ENCODE measurements around the gene SUMO3. TPM values are rescaled to one million over a fixed set of nuclear protein-coding genes. Genes with fewer than 3 reads are reported as not detected.

SUMO3 gene
- total and polyA plus RNA-seq, 5 donors = 53.3 to 87.8 (median 82.2) TPM

DNA sequence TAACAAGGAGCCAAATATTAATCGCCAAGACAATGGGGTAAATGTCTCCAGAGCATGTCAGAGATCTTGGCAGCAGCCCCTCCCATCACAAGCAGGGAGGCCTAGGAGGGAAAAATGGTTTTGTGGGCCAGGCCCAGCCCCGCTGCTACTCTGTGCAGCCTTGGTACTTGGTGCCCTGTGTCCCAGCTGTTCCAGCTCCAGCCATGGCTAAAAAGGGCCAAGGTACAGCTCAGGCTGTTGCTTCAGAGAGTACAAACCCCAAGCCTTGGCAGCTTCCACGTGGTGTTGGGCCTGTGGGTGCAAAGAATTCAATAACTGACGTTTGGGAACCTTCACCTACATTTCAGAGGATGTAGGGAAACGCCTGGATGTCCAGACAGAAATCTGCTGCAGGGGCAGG lies 26.6 kb downstream of the SUMO3 start:
- no peak overlapping the region for H3K27ac ChIP-seq (ENCODE audit: low read length)
- no peak for DNase-seq
- ATAC-seq = no peak
- H3K27me3 ChIP-seq (ENCODE audit: control insufficient read depth, insufficient read depth) = no peaks in the 10 kb centered on the region
- WGBS = 77% methylated on average over 5 of the region's 5 CpGs
- intact Hi-C loops (cut with DNase I) = loop anchor here in 2 of 4 donors (10.0 kb wide), 2 partner anchors 144 to 276 kb away; no protein-coding TSS in a partner anchor
- peaks cover 5% of the 10 kb centered on the region for H3K4me1 ChIP-seq (ENCODE audit: control insufficient read depth, insufficient read depth, low read length)
- H3K4me3 ChIP-seq (ENCODE audit: low read length) = no peak overlapping the region
- no peaks in the 10 kb centered on the region for H3K9me3 ChIP-seq (ENCODE audit: control insufficient read depth, low read length)

DNA sequence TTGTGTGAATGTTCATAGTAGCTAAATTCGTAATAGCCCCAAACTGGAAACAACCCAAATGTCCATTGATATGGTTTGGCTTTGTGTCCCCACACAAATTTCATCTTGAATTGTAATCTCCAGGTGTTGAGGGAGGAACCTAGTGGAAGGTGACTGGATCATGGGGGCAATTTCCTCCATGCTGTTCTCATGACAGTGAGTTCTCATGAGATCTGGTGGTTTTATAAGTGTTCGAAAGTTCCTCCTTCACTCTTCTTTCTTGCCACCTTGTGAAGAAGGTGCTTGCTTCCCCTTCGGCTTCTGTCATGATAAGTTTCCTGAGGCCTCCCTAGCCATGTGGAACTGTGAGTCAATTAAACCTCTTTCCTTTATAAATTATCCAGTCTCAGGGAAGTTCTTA lies 27.5 kb downstream of the SUMO3 start:
- intact Hi-C loops (cut with DNase I) = loop anchor here in 2 of 4 donors (10.0 kb wide), 2 partner anchors 144 to 276 kb away; no protein-coding TSS in a partner anchor
- H3K27ac ChIP-seq (ENCODE audit: low read length) = no peak overlapping the region
- 90% methylated on average over 3 of the region's 3 CpGs for WGBS
- peaks cover 5% of the 10 kb centered on the region for H3K4me1 ChIP-seq (ENCODE audit: control insufficient read depth, insufficient read depth, low read length)
- ATAC-seq (no peak), DNase-seq (no peak)
- H3K27me3 ChIP-seq (ENCODE audit: control insufficient read depth, insufficient read depth) = no peaks in the 10 kb centered on the region
- no peaks in the 10 kb centered on the region for H3K9me3 ChIP-seq (ENCODE audit: control insufficient read depth, low read length)
- no peak overlapping the region for H3K4me3 ChIP-seq (ENCODE audit: low read length)

DNA sequence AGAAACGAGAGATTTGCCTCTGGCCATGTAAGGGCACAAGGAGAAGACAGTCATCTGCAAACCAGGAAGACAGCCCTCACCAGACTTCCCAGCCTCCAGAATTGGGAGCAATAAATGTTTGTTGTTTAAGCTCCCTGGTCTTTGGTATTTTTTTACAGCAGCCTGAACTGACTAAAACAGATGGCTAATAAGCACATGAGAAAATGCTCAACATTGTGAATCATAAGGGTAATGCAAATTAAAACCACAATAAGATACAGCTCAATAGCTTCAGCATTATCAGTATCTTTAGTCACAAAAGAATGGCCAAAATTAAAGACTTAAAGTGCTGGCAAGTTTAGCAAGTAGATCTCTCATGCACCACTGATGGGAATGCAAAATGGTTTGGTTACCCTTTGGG lies 28.0 kb downstream of the SUMO3 start:
- no peak for ATAC-seq
- Histone ChIP-seq H3K4me3 (ENCODE audit: low read length) (no peak overlapping the region), H3K27ac (ENCODE audit: low read length) (no peak overlapping the region), H3K27me3 (ENCODE audit: control insufficient read depth, insufficient read depth) (no peaks in the 10 kb centered on the region), H3K4me1 (ENCODE audit: control insufficient read depth, insufficient read depth, low read length) (peaks cover 5% of the 10 kb centered on the region), H3K9me3 (ENCODE audit: control insufficient read depth, low read length) (no peaks in the 10 kb centered on the region)
- WGBS = 84% methylated on average over 1 of the region's 1 CpG
- intact Hi-C loops (cut with DNase I) = loop anchor here in 2 of 4 donors (10.0 kb wide), 2 partner anchors 145 to 275 kb away; no protein-coding TSS in a partner anchor
- no peak for DNase-seq

DNA sequence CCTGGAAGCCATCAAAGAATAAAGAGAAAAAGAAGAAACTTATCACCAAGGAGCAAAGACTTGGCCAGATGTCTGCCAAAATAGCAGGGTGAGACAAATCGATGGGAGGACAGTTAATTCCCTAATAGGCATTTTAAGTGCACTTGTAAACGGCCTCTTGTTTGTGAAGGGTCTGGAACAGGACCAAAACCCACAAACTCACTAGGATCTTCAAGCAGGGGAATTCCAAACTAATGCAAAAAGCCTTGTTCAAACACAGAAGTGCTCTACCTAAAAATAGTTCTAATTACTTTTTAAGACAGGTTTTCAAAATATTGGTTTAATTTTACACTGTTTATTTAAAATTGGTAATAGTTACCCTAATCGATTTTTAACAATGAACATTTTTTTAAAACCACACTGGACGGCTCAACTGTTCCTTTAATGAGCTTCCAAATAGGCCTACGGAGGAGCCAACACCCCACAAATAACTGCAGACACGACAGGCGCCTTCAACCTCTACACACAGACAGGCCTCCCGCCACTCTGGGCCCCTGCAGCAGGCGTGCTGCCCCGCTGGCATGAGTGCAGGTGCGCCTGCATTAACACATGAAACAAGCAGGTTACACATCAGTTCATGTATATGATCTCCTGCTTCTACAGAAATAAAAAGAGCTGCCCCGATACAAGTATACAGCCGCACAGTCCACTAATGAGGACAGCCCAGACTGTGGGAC lies 32.1 kb downstream of the SUMO3 start:
- H3K4me3 ChIP-seq (ENCODE audit: low read length) = no peak overlapping the region
- intact Hi-C loops (cut with DNase I) = no loop called here
- 84% methylated on average over 13 of the region's 13 CpGs for WGBS
- H3K27ac ChIP-seq (ENCODE audit: low read length) = no peak overlapping the region
- no peaks in the 10 kb centered on the region for H3K27me3 ChIP-seq (ENCODE audit: control insufficient read depth, insufficient read depth)
- H3K9me3 ChIP-seq (ENCODE audit: control insufficient read depth, low read length) = no peaks in the 10 kb centered on the region
- DNase-seq = no peak
- H3K4me1 ChIP-seq (ENCODE audit: control insufficient read depth, insufficient read depth, low read length) = no peaks in the 10 kb centered on the region
- ATAC-seq = no peak

DNA sequence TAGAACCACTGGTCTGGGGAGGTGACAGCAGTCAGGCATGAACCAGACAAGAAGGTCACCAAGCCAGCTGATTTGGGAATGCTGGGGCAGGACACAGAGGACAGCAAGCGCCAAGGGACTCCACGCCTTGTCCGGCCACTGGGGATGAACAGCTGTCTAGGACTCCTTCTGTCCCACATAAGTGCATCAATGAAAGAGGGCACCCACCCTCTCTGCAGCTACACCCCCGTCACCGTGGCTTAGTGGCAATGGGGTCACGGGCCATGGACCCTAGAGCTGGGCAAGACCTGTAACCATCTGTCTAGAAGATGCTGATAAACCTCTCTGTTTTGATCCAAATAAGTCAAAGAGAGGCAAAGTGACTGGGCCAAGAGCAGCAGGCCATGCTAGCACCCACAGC lies 33.1 kb downstream of the SUMO3 start:
- ATAC-seq (no peak), DNase-seq (no peak)
- WGBS = 98% methylated on average over 6 of the region's 6 CpGs
- intact Hi-C loops (cut with DNase I) = no loop called here
- Histone ChIP-seq H3K27me3 (ENCODE audit: control insufficient read depth, insufficient read depth) (no peaks in the 10 kb centered on the region), H3K4me1 (ENCODE audit: control insufficient read depth, insufficient read depth, low read length) (no peaks in the 10 kb centered on the region), H3K4me3 (ENCODE audit: low read length) (no peak overlapping the region), H3K27ac (ENCODE audit: low read length) (no peak overlapping the region), H3K9me3 (ENCODE audit: control insufficient read depth, low read length) (no peaks in the 10 kb centered on the region)

DNA sequence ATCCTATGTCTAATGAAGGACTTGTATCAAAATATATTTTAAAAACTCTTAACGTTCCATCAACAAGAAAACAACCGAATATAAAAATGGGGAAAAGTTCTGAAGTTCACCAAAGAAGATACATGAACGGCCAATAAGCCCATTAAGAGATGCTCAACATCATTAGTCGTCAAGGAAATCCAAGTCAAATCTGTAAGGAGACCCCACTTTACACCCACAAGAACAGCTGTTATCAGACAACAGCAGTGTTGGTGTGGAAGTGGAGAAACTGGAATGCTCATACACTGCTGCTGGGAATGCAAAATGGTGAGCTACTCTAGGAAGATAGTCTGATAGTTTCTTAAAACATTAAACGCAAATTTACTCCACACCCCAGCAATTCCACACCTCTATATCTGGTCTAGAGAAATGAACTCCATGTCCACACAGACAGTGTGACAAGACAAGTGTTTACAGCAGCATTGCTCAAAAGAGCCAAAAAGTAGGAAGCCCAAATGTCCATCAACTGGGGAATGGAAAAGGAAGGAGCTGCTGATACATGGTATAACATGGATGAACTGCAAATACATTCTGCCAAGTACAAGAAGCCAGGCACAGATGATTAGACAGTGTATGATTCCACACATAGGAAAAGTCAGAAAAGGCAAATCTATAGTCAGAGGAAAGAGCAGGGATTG lies 34.7 kb downstream of the SUMO3 start:
- no peak for DNase-seq
- H3K27ac ChIP-seq (ENCODE audit: low read length) = no peak overlapping the region
- no peak for ATAC-seq
- no peak overlapping the region for H3K4me3 ChIP-seq (ENCODE audit: low read length)
- no peaks in the 10 kb centered on the region for H3K27me3 ChIP-seq (ENCODE audit: control insufficient read depth, insufficient read depth)
- H3K4me1 ChIP-seq (ENCODE audit: control insufficient read depth, insufficient read depth, low read length) = peaks cover 4% of the 10 kb centered on the region
- intact Hi-C loops (cut with DNase I) = no loop called here
- 89% methylated on average over 5 of the region's 5 CpGs for WGBS
- H3K9me3 ChIP-seq (ENCODE audit: control insufficient read depth, low read length) = no peaks in the 10 kb centered on the region

DNA sequence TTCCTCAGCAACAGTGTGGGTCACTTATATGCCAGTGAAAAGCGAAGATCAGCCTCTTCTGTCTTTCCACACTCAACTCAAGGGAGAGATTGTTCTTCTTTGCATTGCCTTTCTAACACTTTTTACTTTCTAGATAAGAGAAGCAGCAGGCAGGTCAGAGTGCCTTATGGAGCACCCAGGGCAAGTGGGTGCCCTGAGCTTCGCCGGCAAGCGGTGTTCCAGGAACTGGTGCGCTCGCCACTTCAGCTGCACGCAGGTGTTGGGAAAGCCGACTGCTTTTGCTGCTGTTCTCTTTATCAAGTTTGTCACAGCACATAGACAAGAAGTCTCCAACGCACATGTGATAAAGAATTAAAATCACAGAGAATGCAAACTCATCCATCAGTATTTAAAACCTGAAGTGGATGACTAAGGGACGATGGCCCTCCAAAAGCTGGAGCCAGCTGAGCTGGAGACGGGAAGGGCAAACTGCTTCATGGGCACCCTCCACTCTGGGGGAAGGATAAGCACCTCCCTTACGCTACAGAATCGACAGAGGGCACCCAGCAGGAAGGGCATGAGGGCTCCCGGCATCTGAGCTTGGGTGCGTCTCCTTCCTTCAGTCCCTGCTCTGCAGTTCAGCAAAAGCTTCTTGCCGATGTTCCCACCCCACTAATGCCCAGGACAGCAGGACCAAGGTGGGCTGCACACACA lies 36.9 kb downstream of the SUMO3 start:
- H3K9me3 ChIP-seq (ENCODE audit: control insufficient read depth, low read length) = no peaks in the 10 kb centered on the region
- no peaks in the 10 kb centered on the region for H3K27me3 ChIP-seq (ENCODE audit: control insufficient read depth, insufficient read depth)
- no peak for DNase-seq
- peaks cover 4% of the 10 kb centered on the region for H3K4me1 ChIP-seq (ENCODE audit: control insufficient read depth, insufficient read depth, low read length)
- H3K4me3 ChIP-seq (ENCODE audit: low read length) = no peak overlapping the region
- WGBS = 67% methylated on average over 16 of the region's 16 CpGs
- intact Hi-C loops (cut with DNase I) = no loop called here
- ATAC-seq = peak in 1 of 2 donors; percentile 26
- H3K27ac ChIP-seq (ENCODE audit: low read length) = no peak overlapping the region

DNA sequence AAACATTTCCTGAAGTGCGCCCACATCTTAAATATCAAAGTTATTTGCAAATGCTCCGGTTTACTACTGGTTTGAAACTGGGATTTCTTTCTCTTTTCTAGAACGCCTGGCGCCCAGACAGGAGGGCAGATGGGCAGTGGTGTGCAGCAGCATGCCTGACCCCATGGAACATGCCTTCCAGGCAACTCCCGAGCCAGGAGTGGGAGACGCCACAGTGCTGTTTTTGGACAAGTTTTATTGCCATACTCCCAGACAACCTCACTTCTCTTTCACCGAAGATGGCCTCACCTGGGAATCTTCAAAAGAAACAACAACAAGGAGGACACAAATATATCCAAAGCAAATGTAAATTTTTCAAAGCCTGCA lies 37.7 kb downstream of the SUMO3 start:
- Histone ChIP-seq H3K4me3 (ENCODE audit: low read length) (no peak overlapping the region), H3K4me1 (ENCODE audit: control insufficient read depth, insufficient read depth, low read length) (peaks cover 4% of the 10 kb centered on the region), H3K27ac (ENCODE audit: low read length) (no peak overlapping the region), H3K27me3 (ENCODE audit: control insufficient read depth, insufficient read depth) (no peaks in the 10 kb centered on the region), H3K9me3 (ENCODE audit: control insufficient read depth, low read length) (no peaks in the 10 kb centered on the region)
- intact Hi-C loops (cut with DNase I) = no loop called here
- DNase-seq (no peak), ATAC-seq (no peak)
- 83% methylated on average over 7 of the region's 7 CpGs for WGBS

DNA sequence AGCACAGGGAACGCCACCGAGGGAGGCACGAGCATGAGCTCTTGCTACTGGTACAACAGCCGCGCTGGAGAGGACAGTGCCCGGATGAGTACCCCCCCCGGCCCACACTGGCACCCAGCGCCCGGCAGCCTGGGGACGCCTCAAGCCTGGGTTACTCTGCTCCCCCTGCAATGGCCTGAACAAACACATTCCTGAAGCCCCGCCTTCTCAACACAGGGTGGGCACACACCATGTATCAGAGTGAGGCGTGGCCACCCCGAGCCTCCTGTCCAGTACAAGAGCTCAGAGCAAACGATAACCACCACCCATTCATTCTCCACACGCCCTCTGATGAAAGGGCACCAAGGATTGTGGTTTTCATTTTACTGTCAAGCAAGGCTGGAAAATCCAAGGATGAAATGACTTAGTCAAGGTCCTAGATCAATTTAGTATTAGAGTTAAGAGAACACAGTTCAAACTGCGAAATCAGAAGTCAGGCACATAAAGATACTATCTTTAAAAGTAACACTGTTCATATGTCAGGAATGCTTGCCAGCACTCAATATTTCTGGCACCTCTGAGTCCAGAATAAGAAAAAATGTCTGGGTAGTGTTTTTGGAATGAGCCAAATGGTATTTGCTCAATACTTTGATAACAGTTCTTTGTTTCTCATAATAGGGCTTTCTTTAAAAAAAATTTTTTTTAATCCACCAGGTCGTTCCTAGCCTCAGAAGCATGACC lies 38.3 kb downstream of the SUMO3 start:
- intact Hi-C loops (cut with DNase I) = no loop called here
- ATAC-seq (peak; percentile 36 to 59), DNase-seq (no peak)
- WGBS = 85% methylated on average over 17 of the region's 17 CpGs
- no peak overlapping the region for H3K4me3 ChIP-seq (ENCODE audit: low read length)
- H3K27ac ChIP-seq (ENCODE audit: low read length) = no peak overlapping the region
- no peaks in the 10 kb centered on the region for H3K27me3 ChIP-seq (ENCODE audit: control insufficient read depth, insufficient read depth)
- no peaks in the 10 kb centered on the region for H3K9me3 ChIP-seq (ENCODE audit: control insufficient read depth, low read length)
- peaks cover 4% of the 10 kb centered on the region for H3K4me1 ChIP-seq (ENCODE audit: control insufficient read depth, insufficient read depth, low read length)

DNA sequence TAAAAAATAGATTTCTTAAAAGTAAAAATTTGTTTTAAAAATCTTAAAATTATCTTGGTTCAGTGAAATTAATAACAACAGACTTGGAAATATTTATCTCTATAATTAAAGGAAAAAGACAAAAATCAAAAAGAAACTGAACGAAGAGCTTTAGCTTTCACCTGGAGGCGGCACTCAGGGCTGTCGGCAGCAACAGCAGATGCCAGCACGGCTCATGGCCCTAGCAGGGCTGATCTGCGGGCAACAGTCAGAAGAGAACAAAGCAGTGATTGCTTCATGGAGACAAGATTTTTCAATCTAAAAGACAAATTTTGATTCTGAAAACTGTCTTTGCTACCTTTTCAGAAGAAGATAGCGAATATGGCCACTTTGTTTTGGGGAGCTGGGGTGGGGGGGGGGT lies 38.9 kb downstream of the SUMO3 start:
- ATAC-seq (no peak), DNase-seq (no peak)
- 92% methylated on average over 6 of the region's 6 CpGs for WGBS
- Histone ChIP-seq H3K4me3 (ENCODE audit: low read length) (no peak overlapping the region), H3K27me3 (ENCODE audit: control insufficient read depth, insufficient read depth) (no peaks in the 10 kb centered on the region), H3K4me1 (ENCODE audit: control insufficient read depth, insufficient read depth, low read length) (peaks cover 4% of the 10 kb centered on the region), H3K9me3 (ENCODE audit: control insufficient read depth, low read length) (no peaks in the 10 kb centered on the region), H3K27ac (ENCODE audit: low read length) (no peak overlapping the region)
- intact Hi-C loops (cut with DNase I) = no loop called here

DNA sequence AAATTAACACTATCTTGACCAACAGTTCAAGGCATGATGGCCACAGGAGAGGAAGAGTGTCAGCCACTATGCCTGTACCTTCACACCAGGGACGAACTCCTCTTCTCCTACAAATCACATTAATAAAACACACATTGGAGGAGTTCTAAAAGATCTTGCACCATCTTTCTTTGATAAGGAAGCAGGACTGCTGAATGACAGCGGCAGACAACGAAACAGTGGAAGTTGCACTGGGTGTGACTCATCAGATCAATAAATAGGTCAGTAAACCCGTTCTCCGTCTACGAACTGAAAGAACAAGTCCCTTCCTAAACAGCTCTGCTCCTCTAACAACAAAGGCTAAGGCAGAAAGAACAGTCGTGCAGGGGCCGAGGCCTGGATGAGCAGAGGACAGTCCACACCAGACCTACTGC lies 39.4 kb downstream of the SUMO3 start:
- intact Hi-C loops (cut with DNase I) = no loop called here
- Histone ChIP-seq H3K4me1 (ENCODE audit: control insufficient read depth, insufficient read depth, low read length) (peaks cover 4% of the 10 kb centered on the region), H3K27ac (ENCODE audit: low read length) (no peak overlapping the region), H3K9me3 (ENCODE audit: control insufficient read depth, low read length) (no peaks in the 10 kb centered on the region), H3K27me3 (ENCODE audit: control insufficient read depth, insufficient read depth) (no peaks in the 10 kb centered on the region), H3K4me3 (ENCODE audit: low read length) (no peak overlapping the region)
- WGBS = 88% methylated on average over 8 of the region's 8 CpGs
- DNase-seq (no peak), ATAC-seq (no peak)
